ENCODE data around the gene ARMCX5. TPM values are rescaled to one million over a fixed set of nuclear protein-coding genes. Genes with fewer than 3 reads are reported as not detected.

The ARMCX5 gene
- 12.3 TPM for total RNA-seq (2013)
- 10 to 100 TPM in 1 of 3 donors, 1 to 10 TPM in 2; 5.2 to 10.6 (median 5.4) TPM for polyA plus RNA-seq
- polyA minus RNA-seq = 8.6 and 12.4 TPM in 2 replicates
- 1.5 to 11.5 (median 7.0) reads per million in 11 experiments for total RNA-seq

DNA sequence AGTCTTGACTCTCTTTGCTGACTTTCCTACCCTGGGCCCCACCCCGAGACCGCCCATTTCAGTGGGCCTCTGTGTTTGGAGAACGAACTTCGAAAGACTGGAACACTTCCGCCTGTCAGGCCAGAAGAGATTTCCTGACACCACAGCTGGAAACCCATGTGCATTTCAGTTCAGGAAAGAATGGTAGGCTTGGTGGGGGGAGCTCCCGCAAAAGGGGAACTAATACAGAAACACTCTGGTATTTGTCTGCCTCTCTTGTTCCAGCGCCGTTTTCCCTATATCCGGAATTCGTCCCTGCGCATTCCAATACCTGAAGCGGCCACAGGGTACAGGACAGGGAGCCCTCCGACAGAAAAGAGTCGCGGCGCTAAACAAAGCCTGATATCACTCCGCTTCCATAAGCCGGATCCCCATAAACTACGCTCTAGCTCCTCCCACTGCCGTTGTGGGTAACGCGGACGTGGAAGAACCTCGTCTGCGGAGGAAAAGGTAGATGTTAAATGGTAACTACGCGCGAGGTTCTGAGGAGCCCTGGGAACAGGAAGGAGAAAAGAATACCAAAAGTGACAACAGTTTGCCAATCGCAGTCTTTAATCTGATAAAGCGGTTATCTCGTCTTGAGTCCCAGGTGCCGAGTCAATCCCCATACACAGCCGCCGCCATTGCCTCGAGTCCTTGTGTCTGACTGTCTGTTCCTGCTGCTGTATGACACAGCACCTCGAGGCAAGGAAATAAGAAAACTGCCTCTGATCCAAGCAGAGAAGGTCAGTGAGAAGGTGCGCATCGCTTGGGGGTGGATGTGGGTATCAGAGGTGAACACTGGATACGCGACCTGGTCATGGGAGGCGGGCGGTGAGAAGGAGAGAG, at the start of gene ARMCX5:
Gene ARMCX5 (plus strand): TSS at position 432 of the 867 bp plus-strand sequence. CDS start 2,627 bp downstream, outside the sequence.
- Mint-ChIP-seq H3K36me3 (peaks cover 7 to 13% of the 10 kb centered on the region in 2 donors), H3K9me3 (no peaks in the 10 kb centered on the region), H3K27ac (peak within 1 kb of the TSS; percentile 87 to 96 (median 91)), H3K27me3 (ENCODE audit: low read depth in 3 of 3) (peaks cover 0 to 4% (median 4%) of the 10 kb centered on the region in 3 donors), H3K4me1 (peaks cover 25% of the 10 kb centered on the region), H3K4me3 (peak within 1 kb of the TSS; percentile 99 to 100)
- TF ChIP-seq, protein P1, sequence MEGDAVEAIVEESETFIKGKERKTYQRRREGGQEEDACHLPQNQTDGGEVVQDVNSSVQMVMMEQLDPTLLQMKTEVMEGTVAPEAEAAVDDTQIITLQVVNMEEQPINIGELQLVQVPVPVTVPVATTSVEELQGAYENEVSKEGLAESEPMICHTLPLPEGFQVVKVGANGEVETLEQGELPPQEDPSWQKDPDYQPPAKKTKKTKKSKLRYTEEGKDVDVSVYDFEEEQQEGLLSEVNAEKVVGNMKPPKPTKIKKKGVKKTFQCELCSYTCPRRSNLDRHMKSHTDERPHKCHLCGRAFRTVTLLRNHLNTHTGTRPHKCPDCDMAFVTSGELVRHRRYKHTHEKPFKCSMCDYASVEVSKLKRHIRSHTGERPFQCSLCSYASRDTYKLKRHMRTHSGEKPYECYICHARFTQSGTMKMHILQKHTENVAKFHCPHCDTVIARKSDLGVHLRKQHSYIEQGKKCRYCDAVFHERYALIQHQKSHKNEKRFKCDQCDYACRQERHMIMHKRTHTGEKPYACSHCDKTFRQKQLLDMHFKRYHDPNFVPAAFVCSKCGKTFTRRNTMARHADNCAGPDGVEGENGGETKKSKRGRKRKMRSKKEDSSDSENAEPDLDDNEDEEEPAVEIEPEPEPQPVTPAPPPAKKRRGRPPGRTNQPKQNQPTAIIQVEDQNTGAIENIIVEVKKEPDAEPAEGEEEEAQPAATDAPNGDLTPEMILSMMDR (IDR thresholded peaks at IDR 0.05) = no peak
- DNase-seq = peak; percentile 43 to 60 (median 56)
- Histone ChIP-seq H4K20me1 (ENCODE audit: insufficient read depth, low read length) (no peaks in the 10 kb centered on the region), H3K36me3 (replicated peaks in 1 of 2; ENCODE audit: control insufficient read depth in 1 of 2, insufficient read depth in 2 of 2, low read length in 2 of 2) (peaks cover 5 to 6% of the 10 kb centered on the region in 2 donors), H3K79me2 (ENCODE audit: insufficient read depth, low read length) (no peaks in the 10 kb centered on the region), H2AFZ (ENCODE audit: insufficient read depth, low read depth, low read length, poor library complexity, severe bottlenecking) (peak within 1 kb of the TSS; percentile 73), H3K4me3 (replicated peaks in 1 of 3; ENCODE audit: low read depth in 2 of 3, low read length in 3 of 3) (peak within 1 kb of the TSS; percentile 76 to 94 (median 90)), H3K27ac (ENCODE audit: low read depth in 1 of 2, low read length in 2 of 2) (peak within 1 kb of the TSS; percentile 58 to 81), H3K4me2 (replicated peaks; ENCODE audit: extremely low read depth, low read length, poor library complexity, severe bottlenecking) (peak within 1 kb of the TSS; percentile 71), H3K4me1 (ENCODE audit: control insufficient read depth in 1 of 2, insufficient read depth in 2 of 2, low read length in 2 of 2) (peaks cover 6 to 11% of the 10 kb centered on the region in 2 donors), H3K9ac (ENCODE audit: insufficient read depth, low read length, poor library complexity, severe bottlenecking) (peak within 1 kb of the TSS; percentile 60), H3K9me3 (replicated peaks in 1 of 2; ENCODE audit: control insufficient read depth in 1 of 2, insufficient read depth in 1 of 2, low read length in 2 of 2) (no peaks in the 10 kb centered on the region), H3K27me3 (ENCODE audit: control insufficient read depth in 2 of 2, insufficient read depth in 2 of 2, low read length in 2 of 2) (no peaks in the 10 kb centered on the region)
- WGBS (ENCODE audit: insufficient coverage) = 0% methylated on average over 6 of the region's 42 CpGs
- intact Hi-C loops (cut with micrococcal nuclease) = no loop called here

DNA sequence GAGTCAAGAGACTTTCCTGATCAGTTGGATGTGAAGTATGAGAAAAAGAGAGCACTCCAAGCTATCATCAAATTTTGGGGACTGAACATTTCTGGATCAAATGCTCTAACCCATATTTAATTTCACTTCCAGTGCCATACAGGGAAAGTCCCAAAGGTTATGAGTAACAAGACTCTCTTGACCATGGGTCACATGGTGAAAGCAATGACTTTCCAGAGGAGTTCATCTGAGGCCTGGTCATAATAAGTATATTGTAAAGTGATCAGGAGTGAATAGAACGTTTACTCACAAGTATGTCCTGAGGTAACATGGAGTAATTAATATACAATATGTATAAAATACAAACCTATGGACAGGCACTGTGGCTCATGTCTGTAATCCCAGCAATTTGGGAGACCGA, 40.7 kb upstream of the ARMCX5 start:
- no peaks in the 10 kb centered on the region for H3K4me1 ChIP-seq (ENCODE audit: control insufficient read depth in 1 of 2, insufficient read depth in 2 of 2, low read length in 2 of 2)
- H3K36me3 ChIP-seq (replicated peaks in 1 of 2; ENCODE audit: control insufficient read depth in 1 of 2, insufficient read depth in 2 of 2, low read length in 2 of 2) = no peaks in the 10 kb centered on the region
- no peak overlapping the region for H3K27ac Mint-ChIP-seq
- WGBS (ENCODE audit: insufficient coverage) = no CpG with 5 or more reads among the region's 2 CpGs
- H3K27ac ChIP-seq (ENCODE audit: low read depth in 1 of 2, low read length in 2 of 2) = no peak overlapping the region
- no peaks in the 10 kb centered on the region for H3K4me1 Mint-ChIP-seq
- no peaks in the 10 kb centered on the region for H3K9me3 ChIP-seq (replicated peaks in 1 of 2; ENCODE audit: control insufficient read depth in 1 of 2, insufficient read depth in 1 of 2, low read length in 2 of 2)
- no peaks in the 10 kb centered on the region for H3K79me2 ChIP-seq (ENCODE audit: insufficient read depth, low read length)
- H3K27me3 ChIP-seq (ENCODE audit: control insufficient read depth in 2 of 2, insufficient read depth in 2 of 2, low read length in 2 of 2) = no peaks in the 10 kb centered on the region
- H3K4me3 Mint-ChIP-seq = no peak overlapping the region
- no peak overlapping the region for H3K4me2 ChIP-seq (replicated peaks; ENCODE audit: extremely low read depth, low read length, poor library complexity, severe bottlenecking)
- no peaks in the 10 kb centered on the region for H3K9me3 Mint-ChIP-seq
- TF ChIP-seq, protein P1 (IDR thresholded peaks at IDR 0.05) = no peak
- DNase-seq = no peak
- no peak overlapping the region for H2AFZ ChIP-seq (ENCODE audit: insufficient read depth, low read depth, low read length, poor library complexity, severe bottlenecking)
- H3K27me3 Mint-ChIP-seq (ENCODE audit: low read depth in 3 of 3) = peaks cover 2 to 5% (median 4%) of the 10 kb centered on the region in 3 donors
- intact Hi-C loops (cut with micrococcal nuclease) = no loop called here
- H3K36me3 Mint-ChIP-seq = no peaks in the 10 kb centered on the region
- no peaks in the 10 kb centered on the region for H4K20me1 ChIP-seq (ENCODE audit: insufficient read depth, low read length)
- H3K9ac ChIP-seq (ENCODE audit: insufficient read depth, low read length, poor library complexity, severe bottlenecking) = no peak overlapping the region
- H3K4me3 ChIP-seq (replicated peaks in 1 of 3; ENCODE audit: low read depth in 2 of 3, low read length in 3 of 3) = no peak overlapping the region
